Measurements from ENCODE around the gene THEMIS2.

DNA sequence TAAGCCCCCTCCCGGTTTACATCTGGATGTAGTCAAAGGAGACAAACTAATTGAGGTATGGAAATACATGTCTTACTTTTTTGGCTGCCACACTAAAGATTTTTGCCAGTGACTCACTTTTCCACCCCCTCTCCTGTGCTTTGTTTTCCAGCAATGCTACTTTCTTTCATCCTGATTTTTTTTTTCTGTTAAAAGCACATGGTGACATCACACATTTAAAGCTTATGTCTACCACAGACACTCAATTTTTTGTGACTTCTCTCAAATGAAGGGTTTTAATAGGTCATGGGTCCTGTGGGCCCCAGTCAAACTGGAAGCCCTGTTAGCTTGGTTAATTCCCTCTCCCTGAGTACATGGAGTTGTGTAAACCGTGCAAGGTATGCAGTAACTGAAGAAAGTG lies 39.6 kb upstream of the THEMIS2 start:
- TF ChIP-seq POLR2AphosphoS5 (IDR thresholded peaks at IDR 0.05), result no peak
- TF ChIP-seq, protein P1, sequence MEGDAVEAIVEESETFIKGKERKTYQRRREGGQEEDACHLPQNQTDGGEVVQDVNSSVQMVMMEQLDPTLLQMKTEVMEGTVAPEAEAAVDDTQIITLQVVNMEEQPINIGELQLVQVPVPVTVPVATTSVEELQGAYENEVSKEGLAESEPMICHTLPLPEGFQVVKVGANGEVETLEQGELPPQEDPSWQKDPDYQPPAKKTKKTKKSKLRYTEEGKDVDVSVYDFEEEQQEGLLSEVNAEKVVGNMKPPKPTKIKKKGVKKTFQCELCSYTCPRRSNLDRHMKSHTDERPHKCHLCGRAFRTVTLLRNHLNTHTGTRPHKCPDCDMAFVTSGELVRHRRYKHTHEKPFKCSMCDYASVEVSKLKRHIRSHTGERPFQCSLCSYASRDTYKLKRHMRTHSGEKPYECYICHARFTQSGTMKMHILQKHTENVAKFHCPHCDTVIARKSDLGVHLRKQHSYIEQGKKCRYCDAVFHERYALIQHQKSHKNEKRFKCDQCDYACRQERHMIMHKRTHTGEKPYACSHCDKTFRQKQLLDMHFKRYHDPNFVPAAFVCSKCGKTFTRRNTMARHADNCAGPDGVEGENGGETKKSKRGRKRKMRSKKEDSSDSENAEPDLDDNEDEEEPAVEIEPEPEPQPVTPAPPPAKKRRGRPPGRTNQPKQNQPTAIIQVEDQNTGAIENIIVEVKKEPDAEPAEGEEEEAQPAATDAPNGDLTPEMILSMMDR (IDR thresholded peaks at IDR 0.05; ENCODE audit: poor library complexity, severe bottlenecking), result no peak
- no peak for TF ChIP-seq EZH2 (IDR thresholded peaks at IDR 0.05; ENCODE audit: borderline replicate concordance, insufficient read depth, low read length, poor library complexity, severe bottlenecking)
- TF ChIP-seq EP300 (conservative IDR thresholded peaks at IDR 0.05; ENCODE audit: poor library complexity, severe bottlenecking), result no peak
- TF ChIP-seq TAF1 (IDR thresholded peaks at IDR 0.05; ENCODE audit: low read depth), result no peak
- TF ChIP-seq RAD21 (conservative IDR thresholded peaks at IDR 0.05), result no peak
- no peak for TF ChIP-seq SMC3 (conservative IDR thresholded peaks at IDR 0.05; ENCODE audit: poor library complexity)

Measured in neural cell (in vitro differentiated cells).